Measurements from ENCODE around the gene TESK1.

- TF ChIP-seq EZH2 (IDR thresholded peaks at IDR 0.05; ENCODE audit: insufficient read depth, poor library complexity, severe bottlenecking) (no peak), EZH2phosphoT487 (IDR thresholded peaks at IDR 0.05; ENCODE audit: insufficient read depth, low read depth) (no peak)
Observed at GRCh38 chr9:35562895-35563780, 41.9 kb upstream of the TESK1 start.

Data from GM23248 (cell line).